Sigmoid colon (tissue), 7 donors: ENCODE results near the gene ZMIZ1. TPM values are rescaled to one million over a fixed set of nuclear protein-coding genes. Genes with fewer than 3 reads are reported as not detected.

Experiments used
- DNase-seq: peaks from one replicate; pipeline ENCODE4 v3.0.0-alpha.2; 2019
- H3K27ac ChIP-seq, 4 donors: fragments of 200-600 bp; sonication (generic); one replicate each; pipeline ENCODE4 v1.5.1; 2016 to 2019; ENCODE audit warnings: mild to moderate bottlenecking in 1 of 4
- H3K27me3 ChIP-seq, 3 donors: fragments of 200-600 bp; sonication (generic); one replicate each; pipeline ENCODE4 v1.5.1; 2019; ENCODE audit warnings: mild to moderate bottlenecking in 1 of 3
- H3K36me3 ChIP-seq, 4 donors: fragments of 200-600 bp; sonication (generic); one replicate each; pipeline ENCODE4 v1.5.1; 2016 to 2019
- H3K4me1 ChIP-seq, 4 donors: fragments of 200-600 bp; sonication (generic); one replicate each; pipeline ENCODE4 v1.5.1; 2017 to 2019
- H3K4me3 ChIP-seq, 4 donors: fragments of 200-600 bp; sonication (generic); one replicate each; pipeline ENCODE4 v1.5.1; 2017 to 2019; ENCODE audit warnings: mild to moderate bottlenecking in 2 of 4, moderate library complexity in 1 of 4
- H3K9me3 ChIP-seq, 4 donors: fragments of 200-600 bp in 3 of 4; sonication (generic) in 3 of 4; one replicate each; pipeline versions ENCODE4 v1.5.1 to v1.6.1; 2013 to 2019
- EP300 ChIP-seq, 4 donors: sonication (generic); formaldehyde crosslinking; IDR thresholded peaks; one replicate each; pipeline ENCODE4 v1.6.1; 2017; ENCODE audit warnings: antibody characterized with exemption in 4 of 4
- POLR2A ChIP-seq, 2 donors: fragments of 450-650 bp; IDR thresholded peaks; one replicate each; pipeline ENCODE4 v1.6.1; 2016; ENCODE audit warnings: antibody characterized with exemption in 2 of 2, mild to moderate bottlenecking in 2 of 2, moderate library complexity in 2 of 2
- POLR2AphosphoS5 ChIP-seq, 4 donors: sonication (generic); formaldehyde crosslinking; IDR thresholded peaks; one replicate each; pipeline ENCODE4 v1.6.1; 2017; ENCODE audit warnings: antibody characterized with exemption in 4 of 4
- WGBS, 2 donors: extraction: QIAGEN DNeasy Blood & Tissue Kit; methylation state at CpG; one replicate each; pipeline ENCODE4 v1.1.7; 2013; 5-methylcytosine and 5-hydroxymethylcytosine counted together
- intact Hi-C: fragments of 100-400 bp; cut with DNase I; formaldehyde crosslinking; loops from one replicate; pipeline ENCODE4 v1.15.1; 2023
- polyA plus RNA-seq, 3 donors: library from polyadenylated mRNA; stranded (reverse); fragments of 200-250 nt; gene quantifications; one replicate each; pipeline ENCODE4 v1.2.3, GENCODE V29; 2013
- total RNA-seq, 4 donors: library from RNA; depleted of rRNA; stranded (reverse); fragments of >200 nt; gene quantifications; one replicate each; pipeline ENCODE4 v1.1.0, GENCODE V29; 2016
- TF ChIP-seq, protein P1 (sequence below), 4 experiments: fragments of 450-650 bp in 3 of 4; fragments of 200-600 bp in 1 of 4; IDR thresholded peaks; one replicate each; pipeline ENCODE4 v1.5.1; 2016 to 2019; ENCODE audit warnings: antibody characterized with exemption in 4 of 4, mild to moderate bottlenecking in 3 of 4, moderate library complexity in 2 of 4
- donor health status: healthy with polysubstance abuse.
- donor health status: Bipolar disorder and iron deficiency.
- donor health status: healthy.

Gene ZMIZ1
- total and polyA plus RNA-seq, 7 donors: 17.4 to 49.3 (median 31.5) TPM

DNA sequence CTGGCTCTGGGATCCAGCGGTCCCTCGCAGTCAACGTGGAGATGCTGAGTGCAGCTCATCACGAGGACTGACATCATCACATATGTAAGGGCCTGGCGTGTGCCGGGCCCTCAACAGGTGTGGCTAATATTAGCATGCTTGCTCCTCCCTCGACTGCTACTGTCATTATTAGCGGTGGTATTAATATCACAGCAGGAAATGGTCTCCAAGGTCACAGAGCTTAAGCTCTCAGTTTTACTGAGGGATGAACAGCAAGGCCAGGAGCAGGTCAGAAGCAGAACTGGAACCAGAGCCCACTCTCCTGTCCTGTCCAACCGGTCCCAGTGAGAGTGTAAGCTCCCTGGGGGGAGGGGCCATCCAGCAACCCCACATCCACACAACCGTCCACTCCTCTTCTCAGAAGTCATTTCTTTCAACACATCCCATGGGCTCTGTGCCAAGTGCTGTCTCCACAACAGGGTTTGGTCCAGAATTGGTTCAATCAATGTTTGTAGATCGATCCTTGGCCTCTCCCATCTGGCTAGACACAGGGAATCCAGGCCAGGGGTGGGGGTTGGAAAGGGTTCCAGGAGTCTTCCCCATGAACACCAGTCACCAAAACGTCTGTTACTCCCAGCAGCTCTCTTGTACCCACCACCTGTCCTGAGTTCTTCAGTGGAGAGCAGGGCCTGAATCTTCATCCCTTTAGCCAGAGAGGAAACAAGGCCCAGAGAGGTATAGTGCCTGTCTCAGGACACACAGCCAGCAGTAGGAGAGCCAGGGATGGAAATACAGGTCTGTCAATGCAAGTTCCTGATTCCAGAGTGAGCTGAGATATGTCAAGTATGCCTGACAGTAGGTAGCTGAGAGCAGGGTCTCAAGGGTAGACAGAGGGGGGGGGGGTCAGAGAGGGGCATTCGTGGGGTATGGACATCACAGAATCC is 45.3 kb upstream of the ZMIZ1 start:
- no peaks in the 10 kb centered on the region for H3K27me3 ChIP-seq
- H3K9me3 ChIP-seq: no peaks in the 10 kb centered on the region
- H3K4me3 ChIP-seq: no peak overlapping the region
- TF ChIP-seq POLR2A (IDR thresholded peaks at IDR 0.05) (no peak), POLR2AphosphoS5 (IDR thresholded peaks at IDR 0.05) (no peak), EP300 (IDR thresholded peaks at IDR 0.05) (no peak)
- TF ChIP-seq, protein P1, sequence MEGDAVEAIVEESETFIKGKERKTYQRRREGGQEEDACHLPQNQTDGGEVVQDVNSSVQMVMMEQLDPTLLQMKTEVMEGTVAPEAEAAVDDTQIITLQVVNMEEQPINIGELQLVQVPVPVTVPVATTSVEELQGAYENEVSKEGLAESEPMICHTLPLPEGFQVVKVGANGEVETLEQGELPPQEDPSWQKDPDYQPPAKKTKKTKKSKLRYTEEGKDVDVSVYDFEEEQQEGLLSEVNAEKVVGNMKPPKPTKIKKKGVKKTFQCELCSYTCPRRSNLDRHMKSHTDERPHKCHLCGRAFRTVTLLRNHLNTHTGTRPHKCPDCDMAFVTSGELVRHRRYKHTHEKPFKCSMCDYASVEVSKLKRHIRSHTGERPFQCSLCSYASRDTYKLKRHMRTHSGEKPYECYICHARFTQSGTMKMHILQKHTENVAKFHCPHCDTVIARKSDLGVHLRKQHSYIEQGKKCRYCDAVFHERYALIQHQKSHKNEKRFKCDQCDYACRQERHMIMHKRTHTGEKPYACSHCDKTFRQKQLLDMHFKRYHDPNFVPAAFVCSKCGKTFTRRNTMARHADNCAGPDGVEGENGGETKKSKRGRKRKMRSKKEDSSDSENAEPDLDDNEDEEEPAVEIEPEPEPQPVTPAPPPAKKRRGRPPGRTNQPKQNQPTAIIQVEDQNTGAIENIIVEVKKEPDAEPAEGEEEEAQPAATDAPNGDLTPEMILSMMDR (IDR thresholded peaks at IDR 0.05): no peak
- intact Hi-C loops: no loop called here
- peak; percentile 74 for DNase-seq
- H3K27ac ChIP-seq: peak overlapping the region in 2 of 4 donors; percentile 52 to 69
- WGBS, 2 donors: 82 to 88% methylated on average over 13 of the region's 13 CpGs
- no peaks in the 10 kb centered on the region for H3K36me3 ChIP-seq
- H3K4me1 ChIP-seq: peaks cover 0 to 29% (median 19%) of the 10 kb centered on the region in 4 donors

- Histone ChIP-seq H3K4me1 (peaks cover 0 to 29% (median 19%) of the 10 kb centered on the region in 4 donors), H3K27ac (peak overlapping the region in 3 of 4 donors; percentile 52 to 69 (median 65)), H3K9me3 (no peaks in the 10 kb centered on the region), H3K4me3 (no peak overlapping the region), H3K27me3 (no peaks in the 10 kb centered on the region), H3K36me3 (no peaks in the 10 kb centered on the region)
- intact Hi-C loops: no loop called here
- DNase-seq: peak; percentile 62
- 97 to 98% methylated on average over 6 of the region's 6 CpGs for WGBS, 2 donors
- TF ChIP-seq EP300 (IDR thresholded peaks at IDR 0.05) (no peak), POLR2AphosphoS5 (IDR thresholded peaks at IDR 0.05) (no peak), POLR2A (IDR thresholded peaks at IDR 0.05) (no peak)
- TF ChIP-seq, protein P1 (IDR thresholded peaks at IDR 0.05): no peak
Observed at GRCh38 chr10:79024296-79024695, 44.5 kb upstream of the ZMIZ1 start.

DNA sequence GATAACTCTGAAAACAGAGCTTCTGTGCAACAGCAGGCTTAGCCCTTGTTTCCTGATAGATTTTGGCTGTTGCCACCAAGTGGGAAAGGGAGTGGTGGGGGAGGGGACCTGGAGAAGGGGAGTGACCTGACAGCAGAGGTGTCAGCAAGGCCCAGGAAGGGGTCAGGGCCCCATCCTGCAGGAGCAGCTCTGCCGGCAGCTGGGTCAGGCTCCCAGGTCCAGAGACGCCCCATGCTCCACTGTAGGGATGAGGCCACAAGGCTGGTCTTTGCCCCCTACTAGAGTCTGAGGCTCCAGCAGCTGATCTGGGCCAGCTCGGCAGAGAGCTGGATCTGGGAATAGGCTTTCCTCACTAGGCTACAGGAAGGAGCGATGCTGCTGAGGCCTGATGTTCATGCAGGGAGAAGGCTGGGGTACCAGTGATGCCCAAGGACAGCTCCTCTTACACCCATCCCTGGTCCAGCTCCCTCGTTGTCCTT is 44.0 kb upstream of the ZMIZ1 start:
- no peak for DNase-seq
- H3K4me1 ChIP-seq: peaks cover 0 to 29% (median 19%) of the 10 kb centered on the region in 4 donors
- no peak for TF ChIP-seq EP300 (IDR thresholded peaks at IDR 0.05)
- TF ChIP-seq POLR2A (IDR thresholded peaks at IDR 0.05): no peak
- TF ChIP-seq, protein P1 (IDR thresholded peaks at IDR 0.05): no peak
- TF ChIP-seq POLR2AphosphoS5 (IDR thresholded peaks at IDR 0.05): no peak
- H3K27me3 ChIP-seq: no peaks in the 10 kb centered on the region
- H3K4me3 ChIP-seq: no peak overlapping the region
- WGBS, 2 donors: 88% methylated on average over 5 of the region's 5 CpGs
- H3K9me3 ChIP-seq: no peaks in the 10 kb centered on the region
- H3K36me3 ChIP-seq: no peaks in the 10 kb centered on the region
- H3K27ac ChIP-seq: peak overlapping the region in 3 of 4 donors; percentile 52 to 69 (median 65)
- intact Hi-C loops: no loop called here

- WGBS, 2 donors: 71 to 79% methylated on average over 22 of the region's 22 CpGs
- H3K27ac ChIP-seq: peak overlapping the region in 3 of 4 donors; percentile 52 to 69 (median 65)
- peak; percentile 82 for DNase-seq
- TF ChIP-seq, protein P1 (IDR thresholded peaks at IDR 0.05): no peak
- TF ChIP-seq POLR2A (IDR thresholded peaks at IDR 0.05) (no peak), POLR2AphosphoS5 (IDR thresholded peaks at IDR 0.05) (peak; percentile 39 to 78 (median 64)), EP300 (IDR thresholded peaks at IDR 0.05) (peak in 1 of 4 donors; percentile 8)
- H3K27me3 ChIP-seq: no peaks in the 10 kb centered on the region
- no peaks in the 10 kb centered on the region for H3K36me3 ChIP-seq
- intact Hi-C loops: no loop called here
- H3K9me3 ChIP-seq: no peaks in the 10 kb centered on the region
- H3K4me1 ChIP-seq: peaks cover 0 to 29% (median 19%) of the 10 kb centered on the region in 4 donors
- no peak overlapping the region for H3K4me3 ChIP-seq
Observed at GRCh38 chr10:79025199-79025832, 43.5 kb upstream of the ZMIZ1 start.
